GM18951 (cell line): Measurements from ENCODE around the gene ARHGAP27.

Experiments
- POLR2A ChIP-seq: IDR thresholded peaks from 4 replicates; pipeline ENCODE4 v1.6.1; 2011; ENCODE audit warnings: mild to moderate bottlenecking; ENCODE audit not compliant: insufficient read length, insufficient read depth; ENCODE audit errors: extremely low read depth
- in situ Hi-C: fragments of 300-500 bp; cut with MboI; formaldehyde crosslinking; loops from one replicate; pipeline ENCODE4 v1.12.0; 2022; ENCODE audit warnings: low sequenced_read_pairs, mixed read lengths, inconsistent platforms; ENCODE audit not compliant: unreplicated experiment

The ARHGAP27 gene

GRCh38 chr17:45426561-45426960, 6.1 kb downstream of the ARHGAP27 start:
- TF ChIP-seq POLR2A, result no peak
- in situ Hi-C loops, result no loop called here

GRCh38 chr17:45425984-45426413, 6.7 kb downstream of the ARHGAP27 start:
- TF ChIP-seq POLR2A, result no peak
- in situ Hi-C loops, result no loop called here

GRCh38 chr17:45425125-45425983, 7.3 kb downstream of the ARHGAP27 start:
- TF ChIP-seq POLR2A, result no peak
- in situ Hi-C loops, result no loop called here

GRCh38 chr17:45424769-45425124, 7.9 kb downstream of the ARHGAP27 start:
- no peak for TF ChIP-seq POLR2A
- in situ Hi-C loops, result no loop called here

GRCh38 chr17:45423975-45424335, 8.7 kb downstream of the ARHGAP27 start:
- in situ Hi-C loops, result no loop called here
- no peak for TF ChIP-seq POLR2A

GRCh38 chr17:45423304-45423974, 9.2 kb downstream of the ARHGAP27 start:
- in situ Hi-C loops, result no loop called here

GRCh38 chr17:45414990-45415881, 17.4 kb downstream of the ARHGAP27 start:
- no peak for TF ChIP-seq POLR2A
- in situ Hi-C loops, result no loop called here

More at GRCh38 chr17:45423304-45423974, 9.2 kb downstream of the ARHGAP27 start:
- TF ChIP-seq POLR2A, result no peak

- TF ChIP-seq POLR2A, result no peak
- in situ Hi-C loops, result no loop called here
Measured at GRCh38 chr17:45413498-45413923, 19.2 kb downstream of the ARHGAP27 start.

GRCh38 chr17:45411348-45412105, 21.1 kb downstream of the ARHGAP27 start:
- TF ChIP-seq POLR2A, result no peak
- in situ Hi-C loops, result no loop called here

- peak; percentile 57 for TF ChIP-seq POLR2A
- in situ Hi-C loops, result no loop called here
Measured at GRCh38 chr17:45410144-45411091, 22.3 kb downstream of the ARHGAP27 start.

- in situ Hi-C loops, result no loop called here
- no peak for TF ChIP-seq POLR2A
Measured at GRCh38 chr17:45409659-45410076, 23.0 kb downstream of the ARHGAP27 start.
